WTC11 (cell line): ENCODE results near the gene NEK5. TPM values are rescaled to one million over a fixed set of nuclear protein-coding genes. Genes with fewer than 3 reads are reported as not detected.

Experiments used
- ATAC-seq: fragments of 200-7000 bp; cut with Tn5 transposase; 2 replicates; pipeline ENCODE4 v1.10.0; 2021; ENCODE audit warnings: mild to moderate bottlenecking, moderate library complexity
- CTCF ChIA-PET: fragments of 300-600 bp; sonication (Branson Sonifier 250); formaldehyde crosslinking; loops from one replicate; lab custom pipeline; 2021; ENCODE audit warnings: antibody characterized with exemption; lab: Charles Lee
- POLR2A ChIA-PET: fragments of 350-600 bp; sonication (Branson Sonifier 250); formaldehyde crosslinking; loops from one replicate; lab custom pipeline; 2021; ENCODE audit warnings: antibody characterized with exemption; lab: Charles Lee
- DNase-seq: peaks from one replicate; pipeline ENCODE4 v3.0.0; 2021; ENCODE audit warnings: low spot score
- H3K27ac Mint-ChIP-seq: 2 replicates; pipeline ENCODE4 v1.8.0; 2021; ENCODE audit warnings: mixed read lengths
- H3K27me3 Mint-ChIP-seq: 2 replicates; pipeline ENCODE4 v1.8.0; 2021; ENCODE audit warnings: low read depth, mild to moderate bottlenecking, moderate library complexity, mixed read lengths
- H3K36me3 Mint-ChIP-seq: 2 replicates; pipeline ENCODE4 v1.8.0; 2021; ENCODE audit warnings: mixed read lengths
- H3K4me1 Mint-ChIP-seq: 2 replicates; pipeline ENCODE4 v1.8.0; 2022; ENCODE audit warnings: mixed read lengths
- H3K4me3 Mint-ChIP-seq: 2 replicates; pipeline ENCODE4 v1.8.0; 2021; ENCODE audit warnings: mild to moderate bottlenecking, moderate library complexity, mixed read lengths
- H3K9me3 Mint-ChIP-seq: 2 replicates; pipeline ENCODE4 v1.8.0; 2021; ENCODE audit warnings: mixed read lengths
- AR ChIP-seq: fragments of 250-450 bp; sonication (Bioruptor Pico); IDR thresholded peaks from 2 replicates; pipeline ENCODE4 v1.9.0; 2021; ENCODE audit warnings: mild to moderate bottlenecking
- E2F1 ChIP-seq: sonication (generic); formaldehyde crosslinking; IDR thresholded peaks from 2 replicates; pipeline ENCODE4 v1.8.0; 2022; ENCODE audit warnings: mild to moderate bottlenecking, missing genetic modification reagents
- ELF4 ChIP-seq: sonication (generic); formaldehyde crosslinking; IDR thresholded peaks from 2 replicates; pipeline ENCODE4 v1.8.1; 2022; ENCODE audit warnings: low read depth, mild to moderate bottlenecking, moderate library complexity, missing genetic modification reagents
- ETV6 ChIP-seq: sonication (generic); formaldehyde crosslinking; IDR thresholded peaks from 2 replicates; pipeline ENCODE4 v1.8.1; 2022; ENCODE audit warnings: mild to moderate bottlenecking, missing genetic modification reagents
- FOXJ3 ChIP-seq: sonication (generic); formaldehyde crosslinking; IDR thresholded peaks from 2 replicates; pipeline ENCODE4 v1.9.0; 2021; ENCODE audit warnings: missing genetic modification reagents, mild to moderate bottlenecking, borderline replicate concordance
- FOXP4 ChIP-seq: sonication (generic); formaldehyde crosslinking; IDR thresholded peaks from 2 replicates; pipeline ENCODE4 v1.8.0; 2022; ENCODE audit warnings: mild to moderate bottlenecking, missing genetic modification reagents
- KAT7 ChIP-seq: sonication (generic); formaldehyde crosslinking; IDR thresholded peaks from 2 replicates; pipeline ENCODE4 v1.8.1; 2023; ENCODE audit warnings: missing genetic modification reagents, mild to moderate bottlenecking, borderline replicate concordance
- MYBL2 ChIP-seq: sonication (generic); formaldehyde crosslinking; IDR thresholded peaks from 2 replicates; pipeline ENCODE4 v1.8.1; 2023; ENCODE audit warnings: mild to moderate bottlenecking, moderate library complexity, missing genetic modification reagents
- NFE2L1 ChIP-seq: sonication (generic); formaldehyde crosslinking; IDR thresholded peaks from 2 replicates; pipeline ENCODE4 v1.8.1; 2023; ENCODE audit warnings: missing genetic modification reagents
- OVOL2 ChIP-seq: fragments of 250-450 bp; sonication (Bioruptor Pico); IDR thresholded peaks from 2 replicates; pipeline ENCODE4 v1.9.0; 2021; ENCODE audit warnings: mild to moderate bottlenecking, borderline replicate concordance
- RORB ChIP-seq: fragments of 250-450 bp; sonication (Bioruptor Pico); IDR thresholded peaks from 2 replicates; pipeline ENCODE4 v1.9.0; 2021; ENCODE audit warnings: mild to moderate bottlenecking
- TEAD1 ChIP-seq: sonication (generic); formaldehyde crosslinking; IDR thresholded peaks from 2 replicates; pipeline ENCODE4 v1.8.0; 2022; ENCODE audit warnings: mild to moderate bottlenecking, missing genetic modification reagents
- USF1 ChIP-seq: sonication (generic); formaldehyde crosslinking; IDR thresholded peaks from 2 replicates; pipeline ENCODE4 v1.8.0; 2022; ENCODE audit warnings: mild to moderate bottlenecking, missing genetic modification reagents
- ZNF138 ChIP-seq: sonication (generic); formaldehyde crosslinking; conservative IDR thresholded peaks from 2 replicates; pipeline ENCODE4 v1.8.1; 2022; ENCODE audit warnings: mild to moderate bottlenecking, moderate library complexity, missing genetic modification reagents
- ZNF396 ChIP-seq: fragments of 250-450 bp; sonication (Bioruptor Pico); IDR thresholded peaks from 2 replicates; pipeline ENCODE4 v1.8.0; 2021; ENCODE audit warnings: mild to moderate bottlenecking, moderate library complexity, borderline replicate concordance
- ZNF416 ChIP-seq: fragments of 250-450 bp; sonication (Bioruptor Pico); IDR thresholded peaks from 2 replicates; pipeline ENCODE4 v1.9.0; 2021; ENCODE audit warnings: mild to moderate bottlenecking, inconsistent platforms
- ZNF423 ChIP-seq: fragments of 250-450 bp; sonication (Bioruptor Pico); IDR thresholded peaks from 2 replicates; pipeline ENCODE4 v2.1.2; 2022; ENCODE audit warnings: mild to moderate bottlenecking, moderate library complexity
- ZSCAN18 ChIP-seq: fragments of 250-450 bp; sonication (Bioruptor Pico); IDR thresholded peaks from 2 replicates; pipeline ENCODE4 v2.1.2; 2022; ENCODE audit warnings: mild to moderate bottlenecking, moderate library complexity
- total RNA-seq: library from RNA; stranded (reverse); gene quantifications from 3 replicates; pipeline ENCODE4 v1.2.3, GENCODE V29; 2021

NEK5 gene
- total RNA-seq, 1 experiment from 2014 or later: 0.55 TPM

- no peak for TF ChIP-seq ZNF396 (CRISPR knock-in tag)
- no peak for TF ChIP-seq NFE2L1 (CRISPR knock-in tag)
- no peak for TF ChIP-seq OVOL2 (CRISPR knock-in tag)
- no peak for TF ChIP-seq ZNF423 (CRISPR knock-in tag)
- no peak for TF ChIP-seq E2F1 (CRISPR knock-in tag)
- no peak for TF ChIP-seq RORB (CRISPR knock-in tag)
- no peak for TF ChIP-seq USF1 (CRISPR knock-in tag)
- TF ChIP-seq TEAD1 (CRISPR knock-in tag): no peak
- no peak for TF ChIP-seq KAT7 (CRISPR knock-in tag)
- TF ChIP-seq ZNF416: no peak
Measured at GRCh38 chr13:52053460-52053859, 75.4 kb downstream of the NEK5 start (continued).

- no peak overlapping the region for H3K4me3 Mint-ChIP-seq
- no peaks in the 10 kb centered on the region for H3K36me3 Mint-ChIP-seq
- CTCF ChIA-PET: interaction anchor here (1.1 kb wide), 1 partner anchor 77 kb away, joined by 4 read pairs; the partner anchor contains the start of gene NEK5
- H3K27ac Mint-ChIP-seq: peak overlapping the region; percentile 58
- TF ChIP-seq ZNF138 (CRISPR knock-in tag) (no peak), ELF4 (CRISPR knock-in tag) (no peak), ZSCAN18 (CRISPR knock-in tag) (no peak), FOXP4 (CRISPR knock-in tag) (no peak), MYBL2 (CRISPR knock-in tag) (no peak), RORB (CRISPR knock-in tag) (no peak), FOXJ3 (CRISPR knock-in tag) (no peak), AR (CRISPR knock-in tag) (no peak), ETV6 (CRISPR knock-in tag) (no peak)
- peak; percentile 51 for ATAC-seq
- no peak for DNase-seq
- H3K27me3 Mint-ChIP-seq: no peaks in the 10 kb centered on the region
- H3K4me1 Mint-ChIP-seq: peaks cover 23% of the 10 kb centered on the region
- H3K9me3 Mint-ChIP-seq: peaks cover 24% of the 10 kb centered on the region
- POLR2A ChIA-PET: no interaction called here
Measured at GRCh38 chr13:52051400-52051799, 77.5 kb downstream of the NEK5 start.
